Osteoblast (primary cell): ENCODE data around the gene ABI3BP. TPM values are rescaled to one million over a fixed set of nuclear protein-coding genes. Genes with fewer than 3 reads are reported as not detected.

Experiments
- DNase-seq: peaks from one replicate; pipeline ENCODE4 v3.0.0; 2011; ENCODE audit warnings: low spot score, mixed read lengths; ENCODE audit not compliant: insufficient read length; ENCODE audit errors: missing footprints
- H2AFZ ChIP-seq: 2 replicates; pipeline ENCODE4 v1.6.0; 2011; ENCODE audit warnings: mild to moderate bottlenecking, low read length
- H3K27ac ChIP-seq: 2 replicates; pipeline ENCODE4 v1.5.1; 2011; ENCODE audit warnings: mild to moderate bottlenecking, low read depth, low read length, moderate library complexity
- H3K27me3 ChIP-seq: 2 replicates; pipeline ENCODE4 v1.6.0; 2012; ENCODE audit warnings: mild to moderate bottlenecking, control low read depth, inconsistent platforms, low read length, moderate library complexity; ENCODE audit not compliant: insufficient read depth
- H3K36me3 ChIP-seq: 2 replicates; pipeline ENCODE4 v1.5.1; 2011; ENCODE audit warnings: mild to moderate bottlenecking, low read length, control low read depth, moderate library complexity; ENCODE audit not compliant: insufficient read depth
- H3K4me1 ChIP-seq: 2 replicates; pipeline ENCODE4 v1.5.1; 2011; ENCODE audit warnings: mild to moderate bottlenecking, low read length, control low read depth, moderate library complexity; ENCODE audit not compliant: insufficient read depth
- H3K4me2 ChIP-seq: 2 replicates; pipeline ENCODE4 v1.6.0; 2011; ENCODE audit warnings: mild to moderate bottlenecking, low read length; ENCODE audit not compliant: insufficient read depth
- H3K4me3 ChIP-seq: fragments of 200-600 bp; sonication (generic); 3 replicates; pipeline ENCODE4 v1.5.1; 2012; ENCODE audit warnings: mild to moderate bottlenecking, low read length, inconsistent platforms; ENCODE audit not compliant: insufficient read depth
- H3K79me2 ChIP-seq: 2 replicates; pipeline ENCODE4 v1.6.0; 2012; ENCODE audit warnings: mild to moderate bottlenecking, low read length, control low read depth, inconsistent platforms; ENCODE audit not compliant: insufficient read depth
- H3K9me3 ChIP-seq: 2 replicates; pipeline ENCODE4 v1.5.1; 2011; ENCODE audit warnings: low read depth, low read length, control low read depth
- H4K20me1 ChIP-seq: 2 replicates; pipeline ENCODE4 v1.6.0; 2012; ENCODE audit warnings: mild to moderate bottlenecking, low read length, control low read depth; ENCODE audit not compliant: insufficient read depth
- total RNA-seq: library from RNA; depleted of rRNA; stranded (reverse); fragments of >200 nt; gene quantifications from 2 replicates; pipeline ENCODE4 v1.2.3, GENCODE V29; 2012
- TF ChIP-seq, protein P1 (sequence below): IDR thresholded peaks from 2 replicates; pipeline ENCODE4 v1.5.1; 2011; ENCODE audit warnings: mild to moderate bottlenecking, low read depth, low read length, moderate library complexity; ENCODE audit errors: extremely low read depth

ABI3BP gene
- total RNA-seq, 1 donor: 130 TPM

DNA sequence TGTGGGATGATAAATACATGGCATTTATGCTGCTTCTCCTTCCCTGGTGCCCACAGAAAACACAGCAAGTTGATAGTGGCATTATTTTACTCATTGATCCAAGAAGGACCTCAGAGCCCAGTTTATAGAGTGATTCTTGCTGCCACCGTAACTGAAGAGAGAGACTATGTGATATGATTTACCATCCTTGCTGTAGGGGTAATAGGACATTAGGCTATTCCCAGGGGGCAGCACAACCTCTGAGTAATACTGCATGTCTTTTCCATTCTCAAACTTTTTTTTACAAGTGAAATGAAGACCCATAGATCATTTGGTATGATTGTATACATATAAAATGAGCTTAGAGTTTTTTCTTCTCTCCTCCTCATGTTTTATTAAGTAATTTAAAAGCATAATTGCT is 136.4 kb downstream of the ABI3BP start:
- no peak for DNase-seq
- Histone ChIP-seq H3K79me2 (no peaks in the 10 kb centered on the region), H3K4me1 (no peaks in the 10 kb centered on the region), H3K27me3 (no peaks in the 10 kb centered on the region), H3K9me3 (no peaks in the 10 kb centered on the region), H4K20me1 (no peaks in the 10 kb centered on the region), H3K4me2 (no peak overlapping the region), H3K27ac (no peak overlapping the region), H3K36me3 (peaks cover 21% of the 10 kb centered on the region), H2AFZ (no peak overlapping the region), H3K4me3 (no peak overlapping the region)
- TF ChIP-seq, protein P1, sequence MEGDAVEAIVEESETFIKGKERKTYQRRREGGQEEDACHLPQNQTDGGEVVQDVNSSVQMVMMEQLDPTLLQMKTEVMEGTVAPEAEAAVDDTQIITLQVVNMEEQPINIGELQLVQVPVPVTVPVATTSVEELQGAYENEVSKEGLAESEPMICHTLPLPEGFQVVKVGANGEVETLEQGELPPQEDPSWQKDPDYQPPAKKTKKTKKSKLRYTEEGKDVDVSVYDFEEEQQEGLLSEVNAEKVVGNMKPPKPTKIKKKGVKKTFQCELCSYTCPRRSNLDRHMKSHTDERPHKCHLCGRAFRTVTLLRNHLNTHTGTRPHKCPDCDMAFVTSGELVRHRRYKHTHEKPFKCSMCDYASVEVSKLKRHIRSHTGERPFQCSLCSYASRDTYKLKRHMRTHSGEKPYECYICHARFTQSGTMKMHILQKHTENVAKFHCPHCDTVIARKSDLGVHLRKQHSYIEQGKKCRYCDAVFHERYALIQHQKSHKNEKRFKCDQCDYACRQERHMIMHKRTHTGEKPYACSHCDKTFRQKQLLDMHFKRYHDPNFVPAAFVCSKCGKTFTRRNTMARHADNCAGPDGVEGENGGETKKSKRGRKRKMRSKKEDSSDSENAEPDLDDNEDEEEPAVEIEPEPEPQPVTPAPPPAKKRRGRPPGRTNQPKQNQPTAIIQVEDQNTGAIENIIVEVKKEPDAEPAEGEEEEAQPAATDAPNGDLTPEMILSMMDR: no peak

DNA sequence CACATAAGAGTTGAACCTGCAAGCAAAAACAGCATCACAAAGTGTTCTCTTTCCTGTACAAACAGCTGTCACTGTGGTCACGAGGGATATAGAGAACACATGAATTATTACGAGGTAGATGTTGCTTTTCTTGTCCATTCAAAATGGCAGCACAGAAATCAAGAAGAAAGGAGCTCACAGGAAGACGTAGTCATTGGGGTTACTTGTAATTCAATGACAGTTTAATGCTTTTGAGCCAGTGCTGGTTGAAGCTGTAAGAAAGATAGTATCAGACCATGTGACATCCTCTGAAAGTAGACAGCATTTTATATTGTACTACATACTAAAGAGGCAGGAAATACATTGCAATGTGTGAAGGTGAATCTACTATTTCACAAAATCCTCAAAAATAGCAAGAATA is 140.4 kb downstream of the ABI3BP start:
- TF ChIP-seq, protein P1: no peak
- no peaks in the 10 kb centered on the region for H3K9me3 ChIP-seq
- no peak for DNase-seq

DNA sequence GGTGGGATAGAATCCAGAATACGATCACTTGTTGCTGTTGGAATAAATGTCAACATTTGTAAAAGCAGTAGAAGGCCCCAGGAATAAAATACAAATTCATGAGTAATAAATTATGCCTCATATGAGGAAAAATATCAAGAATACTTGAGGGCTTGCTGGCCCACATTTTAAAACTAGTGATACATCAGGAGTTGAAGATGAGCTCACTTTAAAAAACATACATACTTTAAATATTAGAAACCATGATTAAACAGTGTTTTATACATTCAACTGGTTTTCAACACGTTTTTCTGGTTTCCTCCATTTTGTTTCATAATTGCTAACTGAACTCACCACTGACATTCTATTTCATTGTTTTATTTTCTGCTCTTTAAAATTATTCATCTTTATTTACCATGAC is 142.5 kb downstream of the ABI3BP start:
- H2AFZ ChIP-seq: no peak overlapping the region
- no peaks in the 10 kb centered on the region for H3K27me3 ChIP-seq
- no peaks in the 10 kb centered on the region for H4K20me1 ChIP-seq
- H3K79me2 ChIP-seq: no peaks in the 10 kb centered on the region
- H3K27ac ChIP-seq: no peak overlapping the region
- DNase-seq: no peak
- H3K4me3 ChIP-seq: no peak overlapping the region
- H3K9me3 ChIP-seq: no peaks in the 10 kb centered on the region
- no peaks in the 10 kb centered on the region for H3K4me1 ChIP-seq
- H3K4me2 ChIP-seq: no peak overlapping the region
- peaks cover 42% of the 10 kb centered on the region for H3K36me3 ChIP-seq
- TF ChIP-seq, protein P1: no peak

More for the DNA sequence above, 140.4 kb downstream of the ABI3BP start:
- Histone ChIP-seq H4K20me1 (no peaks in the 10 kb centered on the region), H3K27me3 (no peaks in the 10 kb centered on the region), H3K4me2 (no peak overlapping the region), H3K79me2 (no peaks in the 10 kb centered on the region), H3K27ac (no peak overlapping the region), H3K4me3 (no peak overlapping the region), H2AFZ (no peak overlapping the region), H3K4me1 (no peaks in the 10 kb centered on the region), H3K36me3 (peaks cover 36% of the 10 kb centered on the region)

DNA sequence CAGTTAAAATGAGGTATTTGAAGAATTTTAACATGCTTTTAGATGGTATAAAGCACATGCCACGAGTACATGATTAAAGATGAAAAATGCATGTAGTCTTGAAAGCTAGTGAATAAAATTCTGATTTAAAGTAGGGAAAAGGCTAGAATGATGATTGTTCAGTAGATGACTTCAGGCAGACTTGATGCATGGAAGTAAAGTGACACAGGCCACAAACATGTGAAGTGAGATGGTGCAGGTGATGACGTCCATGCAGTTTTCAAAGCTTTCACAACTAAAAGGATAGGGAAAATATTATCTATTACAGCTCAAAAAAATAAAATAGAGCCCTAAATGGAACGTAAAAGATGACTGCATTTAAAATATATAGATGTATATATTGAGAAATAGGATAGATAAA is 143.1 kb downstream of the ABI3BP start:
- Histone ChIP-seq H3K27me3 (no peaks in the 10 kb centered on the region), H3K4me2 (no peak overlapping the region), H3K9me3 (no peaks in the 10 kb centered on the region), H3K36me3 (peaks cover 43% of the 10 kb centered on the region), H3K79me2 (no peaks in the 10 kb centered on the region), H3K4me1 (no peaks in the 10 kb centered on the region), H3K4me3 (no peak overlapping the region), H2AFZ (no peak overlapping the region), H4K20me1 (no peaks in the 10 kb centered on the region), H3K27ac (no peak overlapping the region)
- TF ChIP-seq, protein P1: no peak
- DNase-seq: peak; percentile 35
